RCC 7860 (cell line): Measurements from ENCODE around the gene ZKSCAN7.
"Not testable (repeated sequence)": the region's sequence is repeated elsewhere in the genome, so short reads cannot be mapped to it uniquely, and the experiment has no call there.

Experiments
- DNase-seq: peaks from one replicate; pipeline ENCODE4 v3.0.0-alpha.2; 2015; ENCODE audit warnings: low spot score
- FAIRE-seq: peaks from 2 replicates; lab custom pipeline; 2012; peaks lifted over from hg19 to GRCh38; lab: Jason Lieb, UNC

The ZKSCAN7 gene

DNA sequence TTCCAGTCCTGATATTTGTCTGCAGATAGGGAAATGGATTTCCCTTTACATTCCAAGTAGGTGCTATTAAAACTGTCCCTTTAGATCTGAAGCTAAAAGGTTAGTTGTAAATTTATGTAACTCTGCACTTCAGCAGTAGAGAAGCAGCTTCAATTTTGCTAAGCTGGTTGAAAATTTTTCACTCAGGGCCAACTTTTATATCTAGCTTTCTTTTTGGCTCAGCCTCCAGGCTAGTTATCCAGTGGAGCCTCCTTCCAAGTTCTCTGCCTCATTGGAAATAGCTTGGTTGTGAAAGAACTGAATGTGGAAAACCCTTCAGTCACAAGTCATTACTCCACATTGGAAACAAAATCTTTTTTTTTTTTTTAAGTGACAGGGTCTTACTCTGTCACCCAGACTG is 21.6 kb downstream of the ZKSCAN7 start:
- FAIRE-seq = no peak
- DNase-seq = no peak

DNA sequence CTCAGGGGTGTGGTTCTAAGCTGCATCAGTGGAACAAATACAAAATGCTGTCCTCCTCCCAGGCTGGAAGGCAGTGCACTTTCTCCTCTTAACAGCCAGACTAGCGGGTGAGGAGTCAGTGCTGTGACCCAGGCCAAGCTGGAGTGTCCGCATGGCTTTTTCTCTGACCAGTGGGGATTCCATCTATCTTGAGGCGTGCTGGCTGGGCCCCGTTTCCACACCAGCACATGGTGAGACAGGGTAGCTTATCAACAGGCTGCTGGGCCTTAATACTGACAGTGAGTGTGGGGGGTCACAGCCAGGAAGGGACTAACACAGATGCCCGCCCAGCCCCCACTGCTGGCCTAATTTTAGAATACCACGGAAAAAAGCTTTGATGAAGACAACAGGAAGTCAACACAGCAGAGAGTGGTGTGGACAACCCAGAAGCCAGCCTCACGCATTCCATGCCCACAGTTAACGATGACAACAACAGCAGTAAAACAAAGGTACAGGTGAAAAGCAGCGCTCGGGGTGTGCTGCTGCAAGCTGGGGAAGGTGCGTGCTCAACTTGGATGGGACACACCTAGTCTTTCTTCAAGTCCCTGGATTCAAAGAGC is 22.5 kb downstream of the ZKSCAN7 start:
- not testable (repeated sequence) for FAIRE-seq, DNase-seq

DNA sequence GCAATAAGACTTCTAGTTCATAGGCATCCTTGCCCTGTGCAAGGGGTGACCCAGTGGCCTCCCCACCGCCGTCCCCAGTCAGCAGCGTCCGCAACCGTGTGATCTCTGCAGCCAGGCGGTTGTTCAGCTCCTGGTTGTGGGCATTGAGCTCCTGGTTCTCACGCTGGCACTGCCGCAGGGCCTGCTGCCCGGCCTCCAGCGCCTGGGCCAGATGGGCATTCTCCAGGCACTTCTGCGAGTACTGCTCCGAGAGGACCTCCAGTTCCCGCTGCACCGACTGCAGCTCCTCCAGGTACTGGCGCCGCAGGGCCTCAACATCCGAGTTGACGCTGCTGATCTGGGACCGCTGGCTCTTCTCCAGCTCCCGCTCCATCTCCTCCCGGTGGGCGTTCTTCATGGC is 23.3 kb downstream of the ZKSCAN7 start:
- DNase-seq, FAIRE-seq: not testable (repeated sequence)

DNA sequence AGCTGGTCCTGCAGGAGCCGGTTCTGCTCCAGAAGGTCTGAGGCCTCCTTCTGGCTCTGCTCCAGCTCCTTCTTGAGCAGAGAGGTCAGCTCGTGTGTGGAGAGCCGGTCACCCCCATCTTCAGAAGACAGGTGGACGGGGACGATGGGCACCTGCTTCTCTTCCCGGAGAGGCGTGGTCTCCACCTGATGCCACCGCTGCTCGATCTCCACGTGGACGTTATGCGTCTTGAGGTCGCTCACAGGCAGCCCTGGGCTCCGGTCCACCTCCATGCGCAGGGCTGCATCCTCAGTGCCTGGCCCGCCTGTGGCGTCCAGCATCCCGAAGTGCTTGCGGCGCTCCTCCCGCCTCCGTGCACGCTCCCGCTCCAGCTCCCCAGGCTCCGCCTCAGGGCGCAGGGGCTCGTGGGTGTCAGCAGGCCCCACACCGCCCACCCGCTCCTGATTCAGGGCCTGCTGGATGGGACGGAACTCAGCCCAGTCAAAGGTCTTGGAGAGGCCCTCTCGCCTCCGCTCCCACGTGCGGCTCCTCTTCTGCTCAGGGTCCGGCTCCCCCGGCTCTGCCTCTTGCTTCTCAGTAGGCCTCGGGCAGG is 24.0 kb downstream of the ZKSCAN7 start:
- FAIRE-seq, DNase-seq: not testable (repeated sequence)

DNA sequence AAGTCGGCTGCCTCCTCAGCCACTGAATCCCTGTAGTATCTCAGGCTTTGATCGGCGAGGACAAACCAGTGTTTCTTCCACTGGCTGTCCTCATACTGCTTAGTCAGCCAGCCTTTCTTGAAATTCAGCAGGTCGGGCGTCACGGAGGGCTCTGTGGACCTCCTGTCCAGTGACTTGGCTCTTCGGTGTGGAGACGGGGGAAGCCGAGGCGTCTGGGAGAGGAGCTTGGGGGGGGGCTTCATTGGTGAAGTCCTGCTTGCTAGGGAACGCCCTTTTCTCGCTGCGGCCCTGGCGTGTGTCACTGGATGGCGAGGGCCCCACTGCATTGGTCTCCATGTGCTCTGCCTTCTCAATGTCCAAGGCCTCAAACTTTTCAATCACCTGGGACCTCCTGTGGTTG is 24.8 kb downstream of the ZKSCAN7 start:
- DNase-seq, FAIRE-seq: not testable (repeated sequence)

- DNase-seq, FAIRE-seq: not testable (repeated sequence)
Observed at GRCh38 chr3:44580971-44581370, 26.0 kb downstream of the ZKSCAN7 start.

DNA sequence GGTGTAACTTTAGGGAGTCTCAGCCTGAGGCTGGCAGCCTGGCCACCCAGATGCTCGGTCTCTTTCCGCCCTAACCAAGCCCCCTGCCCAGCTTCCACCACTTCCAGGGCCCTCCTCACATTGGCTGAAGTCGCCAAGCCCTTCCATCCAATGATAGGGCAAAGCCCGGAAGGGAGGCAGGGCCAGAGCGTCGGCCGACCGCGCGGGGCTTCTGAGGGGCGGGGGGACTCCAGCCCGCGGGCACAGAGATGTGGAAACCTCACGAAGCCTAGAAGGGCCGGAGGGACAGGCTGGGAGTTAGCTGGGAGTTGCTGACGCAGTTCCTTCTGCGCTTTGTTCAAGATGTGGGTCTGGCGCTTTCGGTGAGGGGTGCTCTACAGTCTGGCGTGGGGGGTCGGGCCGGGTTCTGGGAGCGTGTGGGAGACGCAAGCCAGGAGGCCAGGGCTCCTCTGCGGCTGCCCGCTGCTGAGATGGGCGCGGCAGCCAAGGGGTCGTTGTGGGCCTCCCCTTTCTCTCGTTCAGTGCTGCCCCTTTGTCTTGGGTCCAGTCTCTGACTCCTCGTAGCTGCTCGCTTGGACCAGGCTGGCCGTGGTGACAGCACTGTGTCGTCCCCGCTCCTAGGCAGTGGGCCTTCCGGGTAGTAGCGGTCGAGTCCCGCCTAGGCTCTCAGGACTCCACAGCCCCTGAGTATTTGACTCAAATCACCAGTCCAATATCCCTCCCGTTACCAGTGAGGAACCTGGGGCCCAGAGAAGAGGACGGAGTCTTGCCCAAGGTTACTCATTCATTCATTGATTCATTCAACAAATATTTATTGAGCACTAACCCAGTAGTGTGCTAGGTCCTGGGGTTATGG is 29.9 kb downstream of the ZKSCAN7 start, which contains the start of gene ZNF660:
ZNF660 (plus strand) TSS at position 319 of the 856 bp plus-strand sequence. CDS start 9,230 bp downstream, outside the sequence.
- FAIRE-seq (no peak), DNase-seq (no peak)

DNA sequence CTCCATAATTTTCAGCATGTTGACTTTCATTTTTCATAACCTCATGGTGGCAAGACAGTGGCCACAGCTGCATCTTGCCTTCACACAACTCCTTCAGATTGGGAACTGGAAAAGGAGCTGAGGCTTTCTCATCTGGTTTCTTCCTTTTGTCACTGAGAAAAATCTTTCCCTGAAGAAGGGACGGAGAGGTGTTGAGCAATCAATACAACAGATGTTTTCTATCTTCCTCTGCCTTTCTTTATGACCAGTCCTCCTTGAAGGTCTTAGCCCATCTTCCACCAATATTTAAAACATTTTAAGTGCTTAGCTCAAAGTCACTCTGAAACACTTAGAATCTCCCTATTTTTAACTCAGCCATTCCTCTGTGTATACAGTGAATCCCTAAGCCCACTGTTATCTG is 41.6 kb downstream of the ZKSCAN7 start:
- no peak for DNase-seq
- no peak for FAIRE-seq

DNA sequence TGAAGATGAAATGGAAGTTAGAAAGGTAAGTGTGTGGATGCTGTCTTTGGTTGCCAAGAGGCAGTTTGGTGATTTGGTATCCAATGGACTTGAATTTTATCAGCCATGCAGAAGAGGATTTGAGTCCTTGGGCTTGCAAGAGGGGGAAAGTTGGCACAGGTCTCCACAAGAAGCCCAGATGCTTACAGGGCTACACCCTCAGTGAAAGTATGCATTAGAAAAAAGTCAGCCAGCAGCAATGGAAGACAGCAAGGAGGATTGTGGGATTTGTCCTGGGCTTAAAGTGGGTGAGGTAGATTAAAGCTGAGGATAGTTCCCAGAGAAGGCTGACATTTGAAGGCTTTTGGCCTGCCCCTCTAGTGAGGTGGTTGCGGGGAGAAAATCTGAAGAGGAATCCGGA is 46.8 kb downstream of the ZKSCAN7 start:
- no peak for DNase-seq
- no peak for FAIRE-seq

- FAIRE-seq (no peak), DNase-seq (no peak)
Observed at GRCh38 chr3:44612678-44613077, 57.7 kb downstream of the ZKSCAN7 start.
